HepG2 (cell line): ENCODE results near the gene ANKRD1. TPM values are rescaled to one million over a fixed set of nuclear protein-coding genes. Genes with fewer than 3 reads are reported as not detected.
A peak's percentile ranks its signal among the peaks of the same experiment; 100 is the strongest.

Experiments
- ETV5 ChIP-seq: IDR thresholded peaks from 2 replicates; pipeline ENCODE4 v1.6.1; 2018; ENCODE audit warnings: missing biosample characterization, missing genetic modification reagents, inconsistent platforms, borderline replicate concordance
- FOXK1 ChIP-seq: sonication (generic); formaldehyde crosslinking; IDR thresholded peaks from 2 replicates; pipeline ENCODE4 v1.4.0; 2020; ENCODE audit warnings: low read depth, missing genetic modification reagents, borderline replicate concordance
- GATAD1 ChIP-seq: IDR thresholded peaks from 2 replicates; pipeline ENCODE4 v1.6.1; 2016; ENCODE audit warnings: missing genetic modification reagents, missing compliant biosample characterization
- HOXA3 ChIP-seq: sonication (generic); formaldehyde crosslinking; IDR thresholded peaks from 2 replicates; pipeline ENCODE4 v1.5.0; 2020; ENCODE audit warnings: missing genetic modification reagents
- KDM2A ChIP-seq: sonication (generic); formaldehyde crosslinking; IDR thresholded peaks from 2 replicates; pipeline ENCODE4 v1.4.0; 2020; ENCODE audit warnings: low read depth, missing genetic modification reagents, borderline replicate concordance
- MAF1 ChIP-seq: sonication (generic); formaldehyde crosslinking; IDR thresholded peaks from 2 replicates; pipeline ENCODE4 v1.5.0; 2020; ENCODE audit warnings: missing genetic modification reagents, borderline replicate concordance
- MAZ ChIP-seq, 2 experiments: sonication (generic) in 1 of 2; formaldehyde crosslinking in 1 of 2; IDR thresholded peaks; 2 replicates each; pipeline versions ENCODE4 v1.5.0 to v1.6.1; 2012 to 2020; ENCODE audit warnings: low read depth in 2 of 2, mild to moderate bottlenecking in 2 of 2, borderline replicate concordance in 1 of 2, improper control_type of control experiment in 1 of 2, low read length in 1 of 2, missing genetic modification reagents in 1 of 2, moderate library complexity in 1 of 2
- NCOA5 ChIP-seq: sonication (generic); formaldehyde crosslinking; IDR thresholded peaks from 2 replicates; pipeline ENCODE4 v1.4.0; 2020; ENCODE audit warnings: missing genetic modification reagents
- NPAS2 ChIP-seq: sonication (generic); formaldehyde crosslinking; IDR thresholded peaks from 2 replicates; pipeline ENCODE4 v1.8.0; 2022; ENCODE audit warnings: mild to moderate bottlenecking, missing genetic modification reagents, borderline replicate concordance
- PPARG ChIP-seq: conservative IDR thresholded peaks from 2 replicates; pipeline ENCODE4 v1.6.1; 2016; ENCODE audit warnings: missing biosample characterization, missing genetic modification reagents
- SOX13 ChIP-seq, 3 experiments: fragments of 450-650 bp in 1 of 3; sonication (generic) in 1 of 3; formaldehyde crosslinking in 1 of 3; IDR thresholded peaks in 2 of 3; conservative IDR thresholded peaks in 1 of 3; 2 replicates each; pipeline versions ENCODE4 v1.5.0 to v1.6.1; 2016 to 2020; ENCODE audit warnings: antibody characterized with exemption in 1 of 3, mild to moderate bottlenecking in 1 of 3, missing compliant biosample characterization in 1 of 3, missing genetic modification reagents in 1 of 3, moderate library complexity in 1 of 3
- SOX6 ChIP-seq, 2 experiments: fragments of 450-650 bp in 1 of 2; sonication (generic) in 1 of 2; formaldehyde crosslinking in 1 of 2; IDR thresholded peaks; 2 replicates each; pipeline versions ENCODE4 v1.4.0 to v1.6.1; 2017 to 2020; ENCODE audit warnings: antibody characterized with exemption in 1 of 2, mild to moderate bottlenecking in 1 of 2, missing genetic modification reagents in 1 of 2
- SP140L ChIP-seq: sonication (generic); formaldehyde crosslinking; IDR thresholded peaks from 2 replicates; pipeline ENCODE4 v1.4.0; 2020; ENCODE audit warnings: missing genetic modification reagents, borderline replicate concordance
- TBX2 ChIP-seq: sonication (generic); formaldehyde crosslinking; IDR thresholded peaks from 2 replicates; pipeline ENCODE4 v1.5.0; 2020; ENCODE audit warnings: missing genetic modification reagents, mild to moderate bottlenecking, borderline replicate concordance
- TBX3 ChIP-seq: fragments of 450-650 bp; IDR thresholded peaks from 2 replicates; pipeline ENCODE4 v1.6.1; 2017; ENCODE audit warnings: antibody characterized with exemption, mild to moderate bottlenecking, inconsistent platforms, borderline replicate concordance
- ZBTB7B ChIP-seq: sonication (generic); formaldehyde crosslinking; IDR thresholded peaks from 2 replicates; pipeline ENCODE4 v1.4.0; 2020; ENCODE audit warnings: missing genetic modification reagents
- ZFP36 ChIP-seq: fragments of 150-350 bp; IDR thresholded peaks from 2 replicates; pipeline ENCODE4 v1.6.1; 2018; ENCODE audit warnings: borderline replicate concordance, low read length, low read depth; ENCODE audit not compliant: partially characterized antibody
- ZMYM3 ChIP-seq: sonication (generic); formaldehyde crosslinking; IDR thresholded peaks from 2 replicates; pipeline ENCODE4 v1.5.1; 2020; ENCODE audit warnings: mild to moderate bottlenecking, missing genetic modification reagents
- ZNF143 ChIP-seq: sonication (generic); formaldehyde crosslinking; IDR thresholded peaks from 2 replicates; pipeline ENCODE4 v1.4.0; 2020; ENCODE audit warnings: missing genetic modification reagents
- ZNF263 ChIP-seq: sonication (generic); formaldehyde crosslinking; IDR thresholded peaks from 2 replicates; pipeline ENCODE4 v1.4.0; 2020; ENCODE audit warnings: missing genetic modification reagents
- ZNF282 ChIP-seq: fragments of 450-650 bp; IDR thresholded peaks from 2 replicates; pipeline ENCODE4 v1.6.1; 2018; ENCODE audit not compliant: partially characterized antibody
- ZNF331 ChIP-seq: sonication (generic); formaldehyde crosslinking; IDR thresholded peaks from 2 replicates; pipeline ENCODE4 v1.4.0; 2020; ENCODE audit warnings: missing genetic modification reagents
- ZNF530 ChIP-seq: sonication (generic); formaldehyde crosslinking; IDR thresholded peaks from 2 replicates; pipeline ENCODE4 v1.5.0; 2020; ENCODE audit warnings: low read depth, mild to moderate bottlenecking, missing genetic modification reagents
- ZNF569 ChIP-seq: sonication (generic); formaldehyde crosslinking; IDR thresholded peaks from 2 replicates; pipeline ENCODE4 v1.5.0; 2020; ENCODE audit warnings: mild to moderate bottlenecking, missing genetic modification reagents, moderate library complexity, borderline replicate concordance
- ZNF572 ChIP-seq: sonication (generic); formaldehyde crosslinking; IDR thresholded peaks from 2 replicates; pipeline ENCODE4 v1.5.1; 2020; ENCODE audit warnings: mild to moderate bottlenecking, missing genetic modification reagents
- ZNF644 ChIP-seq: IDR thresholded peaks from 2 replicates; pipeline ENCODE4 v1.6.1; 2016; ENCODE audit warnings: low read depth
- ZNF781 ChIP-seq: sonication (generic); formaldehyde crosslinking; IDR thresholded peaks from 2 replicates; pipeline ENCODE4 v1.5.1; 2020; ENCODE audit warnings: borderline replicate concordance, mild to moderate bottlenecking, missing genetic modification reagents; ENCODE audit errors: not compliant biosample characterization
- ZNF878 ChIP-seq: sonication (generic); formaldehyde crosslinking; IDR thresholded peaks from 2 replicates; pipeline ENCODE4 v1.8.1; 2023; ENCODE audit warnings: mild to moderate bottlenecking, missing genetic modification reagents, moderate library complexity
- polyA plus RNA-seq, 8 experiments: library from polyadenylated mRNA; depleted of rRNA in 3 of 8; stranded (reverse) in 7 of 8; unstranded in 1 of 8; fragments of >200 nt; fragmentation: Illumina TruSeq in 4 of 8; extraction: Trizol in 4 of 8; gene quantifications; 2 replicates each; pipeline versions ENCODE4 v1.2.1 to v1.2.3, GENCODE V29; 2011 to 2016; ENCODE audit warnings: low read depth in 4 of 8, missing spikeins in 1 of 8, mixed read lengths in 1 of 8; ENCODE audit not compliant: insufficient read depth in 1 of 8
- total RNA-seq, 5 experiments: library from RNA; depleted of rRNA; stranded (reverse); fragments of >200 nt; fragmentation: Illumina TruSeq; extraction: Trizol; gene quantifications; 2 replicates each; pipeline ENCODE4 v1.2.3, GENCODE V29; 2016; ENCODE audit warnings: low read depth in 1 of 5
- TF ChIP-seq, protein P1 (sequence below): sonication (generic); formaldehyde crosslinking; IDR thresholded peaks from 2 replicates; pipeline ENCODE4 v1.8.0; 2022; ENCODE audit warnings: mild to moderate bottlenecking, missing genetic modification reagents, borderline replicate concordance

The ANKRD1 gene
- total and polyA plus RNA-seq, 2 of the 13 experiments (the other 11 are each of a cell fraction or from before 2014, with no cell fraction given), result 19.4 to 41.8 TPM

GRCh38 chr10:90930971-90931871 is 10.3 kb upstream of the ANKRD1 start (continued):
- TF ChIP-seq ZBTB7B (CRISPR knock-in tag) (no peak; the same call in 1 of the 2 replicates), SOX13 (IDR thresholded peaks at IDR 0.05) (peak; percentile 62; the same call in 1 of the 2 replicates), SOX13 (CRISPR knock-in tag; conservative IDR thresholded peaks at IDR 0.05 in 1 of 2, IDR thresholded peaks at IDR 0.05 in 1 of 2) (peak in 1 of 2 experiments; percentile 84; a peak in 2 of 4 replicates), ZNF569 (CRISPR knock-in tag) (no peak), ZMYM3 (CRISPR knock-in tag) (peak; percentile 73), ZNF530 (CRISPR knock-in tag) (no peak), MAF1 (CRISPR knock-in tag) (no peak), TBX2 (CRISPR knock-in tag) (peak; percentile 88), NCOA5 (CRISPR knock-in tag) (no peak), ZNF263 (CRISPR knock-in tag) (no peak), SOX6 (IDR thresholded peaks at IDR 0.05) (no peak), SOX6 (CRISPR knock-in tag; IDR thresholded peaks at IDR 0.05) (peak; percentile 90), ZNF331 (peak; percentile 55), HOXA3 (CRISPR knock-in tag) (peak; percentile 40; the same call in 1 of the 2 replicates), ZNF572 (CRISPR knock-in tag) (no peak), MAZ (IDR thresholded peaks at IDR 0.05; ENCODE audit: borderline replicate concordance, low read depth, low read length) (no peak), MAZ (CRISPR knock-in tag; IDR thresholded peaks at IDR 0.05; ENCODE audit: low read depth) (no peak), KDM2A (CRISPR knock-in tag) (no peak), FOXK1 (CRISPR knock-in tag) (peak; percentile 69; the same call in 1 of the 2 replicates), GATAD1 (peak; percentile 61; the same call in 1 of the 2 replicates), ZNF781 (no peak), SP140L (CRISPR knock-in tag) (no peak), TBX3 (peak; percentile 80), NPAS2 (CRISPR knock-in tag) (no peak), PPARG (CRISPR knock-in tag) (no peak; the same call in 1 of the 2 replicates), ZNF143 (CRISPR knock-in tag) (no peak), ETV5 (CRISPR knock-in tag) (peak; percentile 92), ZNF644 (no peak), ZFP36 (no peak), ZNF878 (CRISPR knock-in tag) (peak; percentile 23; the same call in 1 of the 2 replicates), ZNF282 (no peak)
- TF ChIP-seq, protein P1, sequence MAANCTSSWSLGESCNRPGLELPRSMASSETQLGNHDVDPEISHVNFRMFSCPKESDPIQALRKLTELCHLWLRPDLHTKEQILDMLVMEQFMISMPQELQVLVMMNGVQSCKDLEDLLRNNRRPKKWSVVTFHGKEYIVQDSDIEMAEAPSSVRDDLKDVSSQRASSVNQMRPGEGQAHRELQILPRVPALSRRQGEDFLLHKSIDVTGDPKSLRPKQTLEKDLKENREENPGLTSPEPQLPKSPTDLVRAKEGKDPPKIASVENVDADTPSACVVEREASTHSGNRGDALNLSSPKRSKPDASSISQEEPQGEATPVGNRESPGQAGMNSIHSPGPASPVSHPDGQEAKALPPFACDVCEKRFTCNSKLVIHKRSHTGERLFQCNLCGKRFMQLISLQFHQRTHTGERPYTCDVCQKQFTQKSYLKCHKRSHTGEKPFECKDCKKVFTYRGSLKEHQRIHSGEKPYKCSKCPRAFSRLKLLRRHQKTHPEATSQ, result no peak
